Neural progenitor cell (in vitro differentiated cells): ENCODE data around the gene PACS1. TPM values are rescaled to one million over a fixed set of nuclear protein-coding genes. Genes with fewer than 3 reads are reported as not detected.
A peak's percentile ranks its signal among the peaks of the same experiment; 100 is the strongest.

ENCODE experiments used
- DNase-seq: peaks from one replicate; pipeline ENCODE4 v3.0.0-alpha.2; 2016; ENCODE audit warnings: low spot score
- H2AFZ ChIP-seq: fragments of 200-600 bp; sonication (generic); replicated peaks from 2 replicates; pipeline ENCODE4 v1.6.1; 2016; ENCODE audit warnings: antibody characterized with exemption
- H3F3A ChIP-seq: fragments of 200-600 bp; sonication (generic); 2 replicates; pipeline ENCODE4 v1.6.1; 2016; ENCODE audit warnings: antibody characterized with exemption, low read depth
- H3K27ac ChIP-seq: fragments of 200-600 bp; sonication (generic); 2 replicates; pipeline ENCODE4 v1.5.1; 2016; ENCODE audit warnings: mild to moderate bottlenecking
- H3K27me3 ChIP-seq: fragments of 200-600 bp; sonication (generic); 2 replicates; pipeline ENCODE4 v1.6.1; 2016; ENCODE audit warnings: mild to moderate bottlenecking, moderate library complexity
- H3K36me3 ChIP-seq: fragments of 200-600 bp; sonication (generic); 2 replicates; pipeline ENCODE4 v1.5.1; 2016
- H3K4me1 ChIP-seq: fragments of 200-600 bp; sonication (generic); 2 replicates; pipeline ENCODE4 v1.6.1; 2016; ENCODE audit warnings: mixed run types
- H3K4me2 ChIP-seq: fragments of 200-600 bp; sonication (generic); 2 replicates; pipeline ENCODE4 v1.6.1; 2016
- H3K4me3 ChIP-seq: fragments of 200-600 bp; sonication (generic); 2 replicates; pipeline ENCODE4 v1.5.1; 2016
- H3K79me2 ChIP-seq: fragments of 200-600 bp; sonication (generic); 2 replicates; pipeline ENCODE4 v1.6.1; 2016; ENCODE audit warnings: low read depth
- H3K9ac ChIP-seq: fragments of 200-600 bp; sonication (generic); 2 replicates; pipeline ENCODE4 v1.6.1; 2016
- H3K9me3 ChIP-seq: fragments of 200-600 bp; sonication (generic); 2 replicates; pipeline ENCODE4 v1.5.1; 2016; ENCODE audit warnings: low read depth
- H4K20me1 ChIP-seq: fragments of 200-600 bp; sonication (generic); 2 replicates; pipeline ENCODE4 v1.6.1; 2016; ENCODE audit warnings: low read depth
- H3K27ac Mint-ChIP-seq: 3 replicates; pipeline ENCODE4 v1.8.0; 2021; ENCODE audit warnings: mixed read lengths
- H3K27me3 Mint-ChIP-seq: 2 replicates; pipeline ENCODE4 v1.8.0; 2022; ENCODE audit warnings: low read depth, mild to moderate bottlenecking, inconsistent platforms, moderate library complexity, mixed read lengths; ENCODE audit not compliant: insufficient read depth
- H3K36me3 Mint-ChIP-seq: 3 replicates; pipeline ENCODE4 v1.8.0; 2021; ENCODE audit warnings: mixed read lengths
- H3K4me1 Mint-ChIP-seq: 3 replicates; pipeline ENCODE4 v1.8.0; 2021; ENCODE audit warnings: mixed read lengths
- H3K4me3 Mint-ChIP-seq: 3 replicates; pipeline ENCODE4 v1.8.0; 2021; ENCODE audit warnings: mild to moderate bottlenecking, moderate library complexity, mixed read lengths
- H3K9me3 Mint-ChIP-seq: 3 replicates; pipeline ENCODE4 v1.8.0; 2020; ENCODE audit warnings: mixed read lengths
- CTCF ChIP-seq: fragments of 200-600 bp; sonication (generic); IDR thresholded peaks from 2 replicates; pipeline ENCODE4 v1.5.1; 2017; ENCODE audit warnings: antibody characterized with exemption, mild to moderate bottlenecking
- EZH2 ChIP-seq: fragments of 200-600 bp; sonication (generic); IDR thresholded peaks from 2 replicates; pipeline ENCODE4 v1.6.1; 2017; ENCODE audit warnings: antibody characterized with exemption, mild to moderate bottlenecking, moderate library complexity
- EZH2phosphoT487 ChIP-seq: fragments of 200-600 bp; sonication (generic); IDR thresholded peaks from 2 replicates; pipeline ENCODE4 v1.6.1; 2017; ENCODE audit warnings: antibody characterized with exemption
- total RNA-seq: library from RNA; depleted of rRNA; stranded (reverse); fragments of >200 nt; gene quantifications from 2 replicates; pipeline ENCODE4 v1.2.3, GENCODE V29; 2015; ENCODE audit warnings: low replicate concordance

The PACS1 gene
- total RNA-seq, 1 donor from 2014 or later = 13.4 TPM

GRCh38 chr11:66183494-66184048 lies 113.5 kb downstream of the PACS1 start:
- Mint-ChIP-seq H3K4me3 (no peak overlapping the region), H3K27me3 (no peaks in the 10 kb centered on the region), H3K9me3 (no peaks in the 10 kb centered on the region), H3K27ac (peak overlapping the region; percentile 57), H3K4me1 (peaks cover 19% of the 10 kb centered on the region), H3K36me3 (no peaks in the 10 kb centered on the region)
- Histone ChIP-seq H3K27me3 (no peaks in the 10 kb centered on the region), H3K36me3 (no peaks in the 10 kb centered on the region), H3K4me1 (peaks cover 12% of the 10 kb centered on the region), H2AFZ (no peak overlapping the region), H4K20me1 (no peaks in the 10 kb centered on the region), H3K9me3 (no peaks in the 10 kb centered on the region), H3K79me2 (no peaks in the 10 kb centered on the region), H3F3A (peaks cover 11% of the 10 kb centered on the region), H3K27ac (peak overlapping the region; percentile 23), H3K9ac (no peak overlapping the region), H3K4me3 (no peak overlapping the region), H3K4me2 (no peak overlapping the region)
- TF ChIP-seq EZH2phosphoT487 (no peak), EZH2 (no peak), CTCF (no peak)
- DNase-seq = no peak

GRCh38 chr11:66184728-66185127 lies 114.7 kb downstream of the PACS1 start:
- H3K4me3 ChIP-seq = no peak overlapping the region
- no peaks in the 10 kb centered on the region for H3K79me2 ChIP-seq
- Mint-ChIP-seq H3K4me1 (peaks cover 19% of the 10 kb centered on the region), H3K4me3 (no peak overlapping the region), H3K27me3 (no peaks in the 10 kb centered on the region), H3K36me3 (peaks cover 3% of the 10 kb centered on the region), H3K9me3 (peaks cover 3% of the 10 kb centered on the region), H3K27ac (peak overlapping the region; percentile 43)
- no peak overlapping the region for H3K9ac ChIP-seq
- no peaks in the 10 kb centered on the region for H3K36me3 ChIP-seq
- no peaks in the 10 kb centered on the region for H3K9me3 ChIP-seq
- no peaks in the 10 kb centered on the region for H3K27me3 ChIP-seq
- no peak for TF ChIP-seq EZH2
- TF ChIP-seq EZH2phosphoT487 = no peak
- TF ChIP-seq CTCF = no peak
- H3K27ac ChIP-seq = no peak overlapping the region
- H3F3A ChIP-seq = peaks cover 11% of the 10 kb centered on the region
- no peak overlapping the region for H3K4me2 ChIP-seq
- H2AFZ ChIP-seq = no peak overlapping the region
- no peaks in the 10 kb centered on the region for H4K20me1 ChIP-seq
- no peak for DNase-seq
- H3K4me1 ChIP-seq = peaks cover 12% of the 10 kb centered on the region

GRCh38 chr11:66186470-66186869 lies 116.4 kb downstream of the PACS1 start:
- Histone ChIP-seq H3K36me3 (no peaks in the 10 kb centered on the region), H2AFZ (no peak overlapping the region), H3K4me1 (peaks cover 12% of the 10 kb centered on the region), H3K79me2 (no peaks in the 10 kb centered on the region), H3K4me3 (no peak overlapping the region), H3K9ac (no peak overlapping the region), H3F3A (peaks cover 11% of the 10 kb centered on the region), H4K20me1 (no peaks in the 10 kb centered on the region), H3K9me3 (no peaks in the 10 kb centered on the region), H3K4me2 (no peak overlapping the region), H3K27ac (no peak overlapping the region), H3K27me3 (no peaks in the 10 kb centered on the region)
- Mint-ChIP-seq H3K27me3 (no peaks in the 10 kb centered on the region), H3K36me3 (peaks cover 7% of the 10 kb centered on the region), H3K27ac (no peak overlapping the region), H3K4me3 (no peak overlapping the region), H3K4me1 (peaks cover 28% of the 10 kb centered on the region), H3K9me3 (peaks cover 3% of the 10 kb centered on the region)
- DNase-seq = no peak
- TF ChIP-seq CTCF (no peak), EZH2phosphoT487 (no peak), EZH2 (no peak)
